Measurements from ENCODE around the gene TRABD2B.
"Not testable (repeated sequence)": the region's sequence is repeated elsewhere in the genome, so short reads cannot be mapped to it uniquely, and the experiment has no call there.

GRCh38 chr1:47956491-47956890, 40.7 kb downstream of the TRABD2B start:
- not testable (repeated sequence) for TF ChIP-seq EZH2 (IDR thresholded peaks at IDR 0.05; ENCODE audit: low read depth, unreplicated experiment); CTCF (conservative IDR thresholded peaks at IDR 0.05; ENCODE audit: low read depth in 2 of 2)
